ENCODE results near the gene B3GAT1. TPM values are rescaled to one million over a fixed set of nuclear protein-coding genes. Genes with fewer than 3 reads are reported as not detected.

Gene B3GAT1
- polyA plus RNA-seq, 2 donors, result 0.02 to 0.10 TPM

- Histone ChIP-seq H3K36me3 (ENCODE audit: control insufficient read depth in 2 of 2, insufficient read depth in 2 of 2, low read length in 1 of 2) (no peaks in the 10 kb centered on the region), H3K4me1 (ENCODE audit: control insufficient read depth in 2 of 2, insufficient read depth in 2 of 2, low read length in 1 of 2) (peaks cover 0 to 2% of the 10 kb centered on the region in 2 donors), H3K9me3 (ENCODE audit: control insufficient read depth in 2 of 2, insufficient read depth in 1 of 2, low read depth in 1 of 2, low read length in 1 of 2) (peaks cover 0 to 2% of the 10 kb centered on the region in 2 donors), H3K4me3 (ENCODE audit: low read depth in 1 of 2, low read length in 2 of 2) (no peak overlapping the region), H3K27ac (ENCODE audit: low read depth in 2 of 2, low read length in 1 of 2) (no peak overlapping the region), H3K27me3 (ENCODE audit: control insufficient read depth in 1 of 2, insufficient read depth in 2 of 2, low read length in 2 of 2) (peaks cover 0 to 3% of the 10 kb centered on the region in 2 donors)
- 84 to 87% methylated on average over 10 of the region's 10 CpGs for WGBS, 2 donors
These were observed 30.2 kb upstream of the B3GAT1 start for GRCh38 chr11:134442246-134442645.

GRCh38 chr11:134441706-134442105 lies 29.7 kb upstream of the B3GAT1 start:
- Histone ChIP-seq H3K9me3 (ENCODE audit: control insufficient read depth in 2 of 2, insufficient read depth in 1 of 2, low read depth in 1 of 2, low read length in 1 of 2) (peaks cover 0 to 2% of the 10 kb centered on the region in 2 donors), H3K27me3 (ENCODE audit: control insufficient read depth in 1 of 2, insufficient read depth in 2 of 2, low read length in 2 of 2) (peaks cover 0 to 3% of the 10 kb centered on the region in 2 donors), H3K4me1 (ENCODE audit: control insufficient read depth in 2 of 2, insufficient read depth in 2 of 2, low read length in 1 of 2) (peaks cover 0 to 2% of the 10 kb centered on the region in 2 donors), H3K27ac (ENCODE audit: low read depth in 2 of 2, low read length in 1 of 2) (no peak overlapping the region), H3K4me3 (ENCODE audit: low read depth in 1 of 2, low read length in 2 of 2) (no peak overlapping the region), H3K36me3 (ENCODE audit: control insufficient read depth in 2 of 2, insufficient read depth in 2 of 2, low read length in 1 of 2) (no peaks in the 10 kb centered on the region)
- 64 to 73% methylated on average over 4 of the region's 4 CpGs for WGBS, 2 donors

DNA sequence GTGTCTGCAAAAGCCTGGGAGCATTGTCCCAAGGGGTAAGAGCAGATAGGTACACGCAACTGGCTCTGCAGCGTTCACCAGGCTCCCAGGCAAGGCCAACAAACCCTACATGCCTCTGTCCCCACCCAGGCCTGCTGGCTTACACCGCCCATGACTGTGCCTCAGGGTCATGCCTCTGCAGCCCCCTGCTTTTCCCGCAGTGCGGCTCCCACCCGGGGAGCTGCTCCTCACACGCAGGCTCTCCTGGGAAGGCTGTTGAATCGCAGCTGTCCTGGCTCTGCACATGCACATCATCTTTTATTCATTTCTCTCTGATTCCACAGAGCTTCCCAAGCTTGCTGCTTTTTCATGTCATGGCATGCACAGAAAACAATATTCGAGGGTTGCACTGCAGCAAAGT lies 29.2 kb upstream of the B3GAT1 start:
- 36 to 45% methylated on average over 9 of the region's 9 CpGs for WGBS, 2 donors
- Histone ChIP-seq H3K36me3 (ENCODE audit: control insufficient read depth in 2 of 2, insufficient read depth in 2 of 2, low read length in 1 of 2) (no peaks in the 10 kb centered on the region), H3K9me3 (ENCODE audit: control insufficient read depth in 2 of 2, insufficient read depth in 1 of 2, low read depth in 1 of 2, low read length in 1 of 2) (peaks cover 0 to 2% of the 10 kb centered on the region in 2 donors), H3K4me1 (ENCODE audit: control insufficient read depth in 2 of 2, insufficient read depth in 2 of 2, low read length in 1 of 2) (peaks cover 0 to 2% of the 10 kb centered on the region in 2 donors), H3K27me3 (ENCODE audit: control insufficient read depth in 1 of 2, insufficient read depth in 2 of 2, low read length in 2 of 2) (peaks cover 0 to 3% of the 10 kb centered on the region in 2 donors), H3K27ac (ENCODE audit: low read depth in 2 of 2, low read length in 1 of 2) (no peak overlapping the region), H3K4me3 (ENCODE audit: low read depth in 1 of 2, low read length in 2 of 2) (no peak overlapping the region)

DNA sequence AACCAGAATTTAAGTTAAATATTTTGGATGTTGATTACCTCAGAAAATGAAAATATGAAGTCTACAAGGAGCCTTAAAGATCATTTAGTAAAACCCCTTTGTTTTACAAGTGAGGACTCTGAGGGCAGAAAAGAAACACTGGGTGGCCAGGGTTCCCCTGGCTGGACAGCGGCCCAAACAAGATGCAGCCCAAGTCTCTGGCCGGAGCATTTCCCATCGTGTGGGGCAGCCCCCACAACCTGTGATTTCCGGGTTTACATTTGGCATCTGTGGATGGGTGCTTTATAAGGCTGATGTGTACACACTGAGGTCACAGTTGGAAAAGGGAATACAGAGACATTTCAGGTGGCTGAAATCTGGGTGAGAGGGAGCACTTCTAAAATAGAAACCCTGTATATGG lies 28.8 kb upstream of the B3GAT1 start:
- 65 to 66% methylated on average over 4 of the region's 4 CpGs for WGBS, 2 donors
- Histone ChIP-seq H3K27me3 (ENCODE audit: control insufficient read depth in 1 of 2, insufficient read depth in 2 of 2, low read length in 2 of 2) (peaks cover 0 to 3% of the 10 kb centered on the region in 2 donors), H3K27ac (ENCODE audit: low read depth in 2 of 2, low read length in 1 of 2) (no peak overlapping the region), H3K4me1 (ENCODE audit: control insufficient read depth in 2 of 2, insufficient read depth in 2 of 2, low read length in 1 of 2) (peaks cover 0 to 2% of the 10 kb centered on the region in 2 donors), H3K9me3 (ENCODE audit: control insufficient read depth in 2 of 2, insufficient read depth in 1 of 2, low read depth in 1 of 2, low read length in 1 of 2) (peaks cover 0 to 2% of the 10 kb centered on the region in 2 donors), H3K4me3 (ENCODE audit: low read depth in 1 of 2, low read length in 2 of 2) (no peak overlapping the region), H3K36me3 (ENCODE audit: control insufficient read depth in 2 of 2, insufficient read depth in 2 of 2, low read length in 1 of 2) (no peaks in the 10 kb centered on the region)

DNA sequence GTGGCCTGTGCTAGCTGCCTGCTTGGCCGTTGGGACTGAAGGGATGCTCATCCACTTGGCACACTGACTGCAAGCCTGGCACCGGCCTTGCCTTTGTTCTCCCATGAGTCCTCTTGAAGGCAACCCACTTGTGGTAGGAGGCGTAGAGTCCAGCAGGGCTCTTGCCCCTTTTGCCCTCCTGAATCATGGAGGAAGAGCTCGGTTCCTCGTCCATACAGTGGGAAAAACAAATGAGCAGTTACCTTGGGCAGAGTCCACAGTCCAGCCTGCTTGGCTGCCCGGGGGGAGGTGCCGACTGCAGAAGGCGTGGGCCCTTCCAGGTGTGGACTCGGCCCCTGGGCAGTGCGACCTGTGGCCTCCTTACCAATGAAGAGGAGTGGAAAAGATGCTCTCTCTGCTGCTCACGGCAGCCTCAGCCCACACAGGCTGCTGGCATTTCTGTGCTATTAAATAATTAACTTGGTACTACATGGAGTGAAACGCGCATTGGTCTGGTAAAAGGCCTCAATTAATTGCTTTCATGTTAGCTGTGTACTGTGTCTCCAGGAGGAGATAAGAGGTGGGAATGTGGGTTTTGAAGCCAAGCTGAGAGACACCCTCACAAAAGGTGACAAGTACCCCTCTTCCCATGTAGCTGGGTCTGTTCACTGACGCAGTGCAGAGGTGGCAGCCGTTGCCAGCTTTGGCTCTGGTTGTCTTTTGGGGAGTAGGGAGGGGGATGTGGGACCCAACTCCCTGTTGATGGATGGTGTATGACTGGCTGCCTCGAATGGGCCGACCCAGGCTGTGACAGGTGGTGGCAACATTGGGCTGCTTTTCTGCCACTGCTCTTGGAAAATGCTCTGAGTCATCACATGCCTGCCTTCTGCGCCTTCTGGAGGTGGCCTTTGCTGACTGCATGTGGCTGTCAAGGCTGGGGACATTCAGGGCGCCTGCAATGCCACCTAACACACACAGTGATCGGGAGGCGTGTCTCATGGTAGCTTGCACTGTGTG lies 26.8 kb upstream of the B3GAT1 start:
- 58 to 66% methylated on average over 21 of the region's 21 CpGs for WGBS, 2 donors
- Histone ChIP-seq H3K4me3 (ENCODE audit: low read depth in 1 of 2, low read length in 2 of 2) (no peak overlapping the region), H3K9me3 (ENCODE audit: control insufficient read depth in 2 of 2, insufficient read depth in 1 of 2, low read depth in 1 of 2, low read length in 1 of 2) (peaks cover 0 to 2% of the 10 kb centered on the region in 2 donors), H3K27me3 (ENCODE audit: control insufficient read depth in 1 of 2, insufficient read depth in 2 of 2, low read length in 2 of 2) (peaks cover 0 to 3% of the 10 kb centered on the region in 2 donors), H3K27ac (ENCODE audit: low read depth in 2 of 2, low read length in 1 of 2) (no peak overlapping the region), H3K36me3 (ENCODE audit: control insufficient read depth in 2 of 2, insufficient read depth in 2 of 2, low read length in 1 of 2) (no peaks in the 10 kb centered on the region), H3K4me1 (ENCODE audit: control insufficient read depth in 2 of 2, insufficient read depth in 2 of 2, low read length in 1 of 2) (peaks cover 0 to 2% of the 10 kb centered on the region in 2 donors)

GRCh38 chr11:134437821-134438220 lies 25.8 kb upstream of the B3GAT1 start:
- peaks cover 0 to 2% of the 10 kb centered on the region in 2 donors for H3K4me1 ChIP-seq (ENCODE audit: control insufficient read depth in 2 of 2, insufficient read depth in 2 of 2, low read length in 1 of 2)
- peaks cover 0 to 2% of the 10 kb centered on the region in 2 donors for H3K9me3 ChIP-seq (ENCODE audit: control insufficient read depth in 2 of 2, insufficient read depth in 1 of 2, low read depth in 1 of 2, low read length in 1 of 2)
- peaks cover 0 to 3% of the 10 kb centered on the region in 2 donors for H3K27me3 ChIP-seq (ENCODE audit: control insufficient read depth in 1 of 2, insufficient read depth in 2 of 2, low read length in 2 of 2)
- no peaks in the 10 kb centered on the region for H3K36me3 ChIP-seq (ENCODE audit: control insufficient read depth in 2 of 2, insufficient read depth in 2 of 2, low read length in 1 of 2)
- 68 to 71% methylated on average over 9 of the region's 9 CpGs for WGBS, 2 donors
- no peak overlapping the region for H3K4me3 ChIP-seq (ENCODE audit: low read depth in 1 of 2, low read length in 2 of 2)
- H3K27ac ChIP-seq (ENCODE audit: low read depth in 2 of 2, low read length in 1 of 2), result no peak overlapping the region

GRCh38 chr11:134436781-134437180 lies 24.7 kb upstream of the B3GAT1 start:
- no peaks in the 10 kb centered on the region for H3K36me3 ChIP-seq (ENCODE audit: control insufficient read depth in 2 of 2, insufficient read depth in 2 of 2, low read length in 1 of 2)
- no peak overlapping the region for H3K4me3 ChIP-seq (ENCODE audit: low read depth in 1 of 2, low read length in 2 of 2)
- no peaks in the 10 kb centered on the region for H3K27me3 ChIP-seq (ENCODE audit: control insufficient read depth in 1 of 2, insufficient read depth in 2 of 2, low read length in 2 of 2)
- no peaks in the 10 kb centered on the region for H3K9me3 ChIP-seq (ENCODE audit: control insufficient read depth in 2 of 2, insufficient read depth in 1 of 2, low read depth in 1 of 2, low read length in 1 of 2)
- H3K27ac ChIP-seq (ENCODE audit: low read depth in 2 of 2, low read length in 1 of 2), result no peak overlapping the region
- peaks cover 0 to 2% of the 10 kb centered on the region in 2 donors for H3K4me1 ChIP-seq (ENCODE audit: control insufficient read depth in 2 of 2, insufficient read depth in 2 of 2, low read length in 1 of 2)
- 88 to 92% methylated on average over 10 of the region's 10 CpGs for WGBS, 2 donors

DNA sequence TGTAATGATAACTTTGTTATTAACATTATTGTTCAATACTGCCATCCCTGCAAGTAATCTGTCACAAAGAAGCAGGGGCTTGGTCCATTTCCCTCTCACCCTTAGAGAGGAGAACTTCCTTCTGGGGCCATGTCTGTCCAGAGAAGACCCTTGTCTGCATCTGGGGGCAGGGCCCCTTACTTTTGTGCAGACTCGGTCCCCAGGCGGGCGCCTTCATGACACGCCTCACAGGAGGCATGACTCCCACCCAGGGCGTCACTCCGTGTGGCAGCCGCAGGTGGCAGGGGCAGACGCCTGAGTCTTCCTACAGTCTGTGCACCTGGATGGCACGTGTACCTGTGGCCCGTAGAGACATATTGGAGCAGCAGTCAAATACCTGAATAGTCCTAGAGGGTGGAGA lies 21.8 kb upstream of the B3GAT1 start:
- 75 to 77% methylated on average over 10 of the region's 10 CpGs for WGBS, 2 donors

DNA sequence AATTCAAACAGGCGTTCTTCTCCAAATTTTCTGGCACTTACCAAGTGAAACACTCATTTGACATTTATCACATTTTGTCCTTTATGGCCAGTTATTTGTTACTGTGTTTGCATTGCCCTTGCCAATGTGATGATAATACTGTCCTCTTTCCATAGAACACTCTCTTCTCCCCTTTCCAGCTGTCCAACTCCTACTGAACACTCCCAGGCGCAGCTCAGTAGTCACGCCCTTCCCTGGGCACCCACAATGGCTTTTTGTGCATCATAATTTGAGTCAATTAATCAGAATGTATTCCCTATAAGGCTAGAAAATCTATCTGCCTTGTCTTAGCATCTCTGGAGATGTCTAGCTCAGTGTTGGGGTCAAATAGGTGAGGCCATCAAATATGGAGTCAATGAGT lies 21.2 kb upstream of the B3GAT1 start:
- no peaks in the 10 kb centered on the region for H3K9me3 ChIP-seq (ENCODE audit: control insufficient read depth in 2 of 2, insufficient read depth in 1 of 2, low read depth in 1 of 2, low read length in 1 of 2)
- H3K27me3 ChIP-seq (ENCODE audit: control insufficient read depth in 1 of 2, insufficient read depth in 2 of 2, low read length in 2 of 2), result no peaks in the 10 kb centered on the region
- no peaks in the 10 kb centered on the region for H3K4me1 ChIP-seq (ENCODE audit: control insufficient read depth in 2 of 2, insufficient read depth in 2 of 2, low read length in 1 of 2)
- 72 to 77% methylated on average over 3 of the region's 3 CpGs for WGBS, 2 donors
- no peaks in the 10 kb centered on the region for H3K36me3 ChIP-seq (ENCODE audit: control insufficient read depth in 2 of 2, insufficient read depth in 2 of 2, low read length in 1 of 2)
- H3K4me3 ChIP-seq (ENCODE audit: low read depth in 1 of 2, low read length in 2 of 2), result no peak overlapping the region
- H3K27ac ChIP-seq (ENCODE audit: low read depth in 2 of 2, low read length in 1 of 2), result no peak overlapping the region

More for the DNA sequence above, 21.8 kb upstream of the B3GAT1 start:
- H3K4me1 ChIP-seq (ENCODE audit: control insufficient read depth in 2 of 2, insufficient read depth in 2 of 2, low read length in 1 of 2), result no peaks in the 10 kb centered on the region
- H3K27ac ChIP-seq (ENCODE audit: low read depth in 2 of 2, low read length in 1 of 2), result no peak overlapping the region
- H3K27me3 ChIP-seq (ENCODE audit: control insufficient read depth in 1 of 2, insufficient read depth in 2 of 2, low read length in 2 of 2), result no peaks in the 10 kb centered on the region
- H3K4me3 ChIP-seq (ENCODE audit: low read depth in 1 of 2, low read length in 2 of 2), result no peak overlapping the region
- no peaks in the 10 kb centered on the region for H3K36me3 ChIP-seq (ENCODE audit: control insufficient read depth in 2 of 2, insufficient read depth in 2 of 2, low read length in 1 of 2)
- no peaks in the 10 kb centered on the region for H3K9me3 ChIP-seq (ENCODE audit: control insufficient read depth in 2 of 2, insufficient read depth in 1 of 2, low read depth in 1 of 2, low read length in 1 of 2)

Data from esophagus (tissue), 2 donors.